CD8-positive, alpha-beta memory T cell (primary cell): ENCODE results near the gene TBC1D22A. TPM values are rescaled to one million over a fixed set of nuclear protein-coding genes. Genes with fewer than 3 reads are reported as not detected.

Experiments
- CTCF ChIA-PET: fragments of 350-600 bp; sonication (Branson Sonifier 250); formaldehyde crosslinking; loops from one replicate; lab custom pipeline; 2021; ENCODE audit warnings: antibody characterized with exemption; lab: Charles Lee
- POLR2A ChIA-PET: fragments of 350-600 bp; sonication (Branson Sonifier 250); formaldehyde crosslinking; loops from one replicate; lab custom pipeline; 2021; ENCODE audit warnings: antibody characterized with exemption; lab: Charles Lee
- DNase-seq, 5 donors: peaks; one replicate each; pipeline versions ENCODE4 v3.0.0 to v3.0.0-alpha.2; 2020 to 2022; ENCODE audit warnings: mixed read lengths in 1 of 5
- H3K27ac ChIP-seq: one replicate; pipeline ENCODE4 v1.7.0; 2013; ENCODE audit warnings: low read depth, mild to moderate bottlenecking, low read length, moderate library complexity
- H3K27me3 ChIP-seq: 2 replicates; pipeline ENCODE4 v1.7.0; 2013; ENCODE audit warnings: low read length, mild to moderate bottlenecking; ENCODE audit not compliant: insufficient read depth, poor library complexity, severe bottlenecking
- H3K36me3 ChIP-seq: 2 replicates; pipeline ENCODE4 v1.7.0; 2013; ENCODE audit warnings: mild to moderate bottlenecking, low read length, moderate library complexity; ENCODE audit not compliant: insufficient read depth
- H3K4me1 ChIP-seq: 2 replicates; pipeline ENCODE4 v1.7.0; 2013; ENCODE audit warnings: mild to moderate bottlenecking, low read length, moderate library complexity; ENCODE audit not compliant: insufficient read depth
- H3K4me3 ChIP-seq: 2 replicates; pipeline ENCODE4 v1.7.0; 2013; ENCODE audit warnings: mild to moderate bottlenecking, low read length
- H3K9me3 ChIP-seq: 2 replicates; pipeline ENCODE4 v1.7.0; 2013; ENCODE audit warnings: mild to moderate bottlenecking, low read length
- H3K27ac Mint-ChIP-seq, 8 donors: one replicate each; pipeline ENCODE4 v1.8.0; 2020 to 2021; ENCODE audit warnings: mixed read lengths in 8 of 8, mild to moderate bottlenecking in 6 of 8, inconsistent platforms in 3 of 8, moderate library complexity in 3 of 8
- H3K27me3 Mint-ChIP-seq, 2 donors: one replicate each; pipeline ENCODE4 v1.8.0; 2020 to 2021; ENCODE audit warnings: mixed read lengths in 2 of 2, mild to moderate bottlenecking in 1 of 2, moderate library complexity in 1 of 2
- H3K36me3 Mint-ChIP-seq, 3 donors: one replicate each; pipeline ENCODE4 v1.8.0; 2020 to 2021; ENCODE audit warnings: mixed read lengths in 3 of 3, inconsistent platforms in 1 of 3, mild to moderate bottlenecking in 1 of 3
- H3K4me1 Mint-ChIP-seq, 3 donors: one replicate each; pipeline ENCODE4 v1.8.0; 2020 to 2021; ENCODE audit warnings: mixed read lengths in 3 of 3, inconsistent platforms in 1 of 3, mild to moderate bottlenecking in 1 of 3
- H3K4me3 Mint-ChIP-seq, 7 donors: one replicate each; pipeline ENCODE4 v1.8.0; 2020 to 2021; ENCODE audit warnings: mixed read lengths in 7 of 7, mild to moderate bottlenecking in 6 of 7, moderate library complexity in 4 of 7, inconsistent platforms in 2 of 7
- H3K9me3 Mint-ChIP-seq, 5 donors: one replicate each; pipeline ENCODE4 v1.8.0; 2020 to 2022; ENCODE audit warnings: mixed read lengths in 5 of 5, mild to moderate bottlenecking in 3 of 5, moderate library complexity in 2 of 5, inconsistent platforms in 1 of 5
- polyA plus RNA-seq: library from polyadenylated mRNA; unstranded; fragments of 300-500 nt; fragmentation: Illumina TruSeq; gene quantifications from one replicate; pipeline ENCODE4 v1.2.3, GENCODE V29; 2021
- total RNA-seq, 2 experiments: library from RNA; stranded (reverse); gene quantifications; one replicate each; pipeline ENCODE4 v1.2.3, GENCODE V29; 2021

TBC1D22A gene
- total and polyA plus RNA-seq, 3 experiments from 2014 or later = 26.6 to 34.8 (median 34.0) TPM

DNA sequence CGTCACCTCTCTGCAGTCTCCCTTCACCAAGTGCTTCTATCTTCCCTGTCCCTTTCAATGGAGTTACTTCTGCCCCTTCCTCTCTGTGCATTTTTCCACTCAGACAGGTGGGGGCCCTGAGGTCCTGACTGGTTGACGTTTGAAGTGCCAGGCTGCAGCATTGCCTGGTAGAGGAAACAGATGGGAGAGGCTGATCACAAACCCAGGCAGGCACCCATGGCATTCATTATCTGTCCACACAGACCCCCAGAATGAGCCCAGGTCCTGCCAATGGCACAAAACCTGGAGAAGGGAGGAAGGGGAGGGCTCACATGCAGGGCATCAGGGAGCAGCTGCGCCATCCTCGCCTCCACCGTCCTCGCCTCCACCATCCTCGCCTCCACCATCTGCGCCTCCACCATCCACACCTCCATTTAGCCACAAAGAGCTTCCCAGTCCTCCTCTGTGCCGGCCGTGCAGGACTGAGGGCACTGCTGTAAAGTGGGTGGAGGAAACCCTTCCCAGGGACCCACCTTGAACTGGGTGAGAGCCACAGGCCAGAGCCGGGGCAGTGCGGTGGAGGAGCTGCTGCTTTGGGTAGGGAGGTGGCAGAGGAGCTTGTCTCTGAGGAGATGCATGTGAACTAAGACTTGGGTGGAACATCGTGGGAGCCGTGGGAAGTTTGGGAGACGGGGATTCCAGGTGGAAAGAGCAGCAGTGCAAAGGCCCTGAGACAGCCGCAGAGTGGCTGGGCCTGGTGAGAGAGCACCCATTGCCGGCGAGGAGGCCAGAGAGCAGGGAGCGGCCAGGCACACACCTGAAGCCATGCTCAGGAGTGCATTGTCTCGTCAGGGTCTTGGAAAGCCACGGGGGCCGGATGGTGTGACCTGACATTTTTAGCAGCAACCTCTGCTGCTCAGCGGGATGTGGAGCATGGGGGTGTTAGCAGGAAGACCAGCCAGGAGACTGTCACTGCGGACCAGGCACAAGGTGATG, 145.1 kb downstream of the TBC1D22A start:
- H3K9me3 ChIP-seq = no peaks in the 10 kb centered on the region
- Mint-ChIP-seq H3K27ac (peak overlapping the region in 5 of 8 donors; percentile 23 to 91 (median 33)), H3K4me3 (peak overlapping the region in 1 of 7 donors; percentile 3), H3K4me1 (peaks cover 8 to 19% (median 12%) of the 10 kb centered on the region in 3 donors), H3K27me3 (no peaks in the 10 kb centered on the region), H3K9me3 (no peaks in the 10 kb centered on the region), H3K36me3 (peaks cover 0 to 58% (median 15%) of the 10 kb centered on the region in 3 donors)
- CTCF ChIA-PET = no interaction called here
- H3K27me3 ChIP-seq = no peaks in the 10 kb centered on the region
- H3K4me1 ChIP-seq = no peaks in the 10 kb centered on the region
- no peak overlapping the region for H3K4me3 ChIP-seq
- H3K36me3 ChIP-seq = no peaks in the 10 kb centered on the region
- H3K27ac ChIP-seq = no peak overlapping the region
- POLR2A ChIA-PET = no interaction called here
- no peak for DNase-seq

DNA sequence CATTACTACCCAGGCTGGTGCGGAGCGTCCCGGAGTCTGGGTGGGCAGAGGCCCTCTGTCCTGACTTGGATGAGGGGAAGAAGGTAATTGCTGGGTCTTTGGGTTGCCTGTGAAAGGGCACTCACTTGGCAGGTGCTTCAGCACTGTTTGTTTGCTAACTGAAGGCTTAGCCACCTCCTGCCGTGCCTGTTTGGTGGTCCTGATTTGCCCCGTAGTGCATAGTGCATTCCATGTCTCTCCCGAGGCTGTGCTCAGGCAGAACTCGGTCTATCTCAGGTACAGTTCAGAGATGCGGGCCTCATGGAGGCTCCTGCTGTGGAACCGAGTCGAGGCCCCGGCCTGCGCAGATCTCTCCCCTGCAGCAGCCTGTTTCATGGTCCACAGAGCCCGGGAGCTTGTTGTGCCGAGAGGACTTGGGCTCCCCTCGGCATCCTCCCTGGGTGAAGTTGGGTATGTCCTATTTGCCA, 146.2 kb downstream of the TBC1D22A start:
- Histone ChIP-seq H3K36me3 (peaks cover 6% of the 10 kb centered on the region), H3K4me3 (no peak overlapping the region), H3K9me3 (no peaks in the 10 kb centered on the region), H3K4me1 (no peaks in the 10 kb centered on the region), H3K27ac (no peak overlapping the region), H3K27me3 (no peaks in the 10 kb centered on the region)
- CTCF ChIA-PET = interaction anchor here (1.1 kb wide), 1 partner anchor 9 kb away, joined by 3 read pairs; no protein-coding TSS in a partner anchor
- DNase-seq = no peak
- POLR2A ChIA-PET = no interaction called here
- Mint-ChIP-seq H3K4me3 (no peak overlapping the region), H3K27me3 (no peaks in the 10 kb centered on the region), H3K27ac (peak overlapping the region in 1 of 8 donors; percentile 11), H3K36me3 (peaks cover 0 to 59% (median 21%) of the 10 kb centered on the region in 3 donors), H3K9me3 (no peaks in the 10 kb centered on the region), H3K4me1 (peaks cover 8 to 17% (median 10%) of the 10 kb centered on the region in 3 donors)

DNA sequence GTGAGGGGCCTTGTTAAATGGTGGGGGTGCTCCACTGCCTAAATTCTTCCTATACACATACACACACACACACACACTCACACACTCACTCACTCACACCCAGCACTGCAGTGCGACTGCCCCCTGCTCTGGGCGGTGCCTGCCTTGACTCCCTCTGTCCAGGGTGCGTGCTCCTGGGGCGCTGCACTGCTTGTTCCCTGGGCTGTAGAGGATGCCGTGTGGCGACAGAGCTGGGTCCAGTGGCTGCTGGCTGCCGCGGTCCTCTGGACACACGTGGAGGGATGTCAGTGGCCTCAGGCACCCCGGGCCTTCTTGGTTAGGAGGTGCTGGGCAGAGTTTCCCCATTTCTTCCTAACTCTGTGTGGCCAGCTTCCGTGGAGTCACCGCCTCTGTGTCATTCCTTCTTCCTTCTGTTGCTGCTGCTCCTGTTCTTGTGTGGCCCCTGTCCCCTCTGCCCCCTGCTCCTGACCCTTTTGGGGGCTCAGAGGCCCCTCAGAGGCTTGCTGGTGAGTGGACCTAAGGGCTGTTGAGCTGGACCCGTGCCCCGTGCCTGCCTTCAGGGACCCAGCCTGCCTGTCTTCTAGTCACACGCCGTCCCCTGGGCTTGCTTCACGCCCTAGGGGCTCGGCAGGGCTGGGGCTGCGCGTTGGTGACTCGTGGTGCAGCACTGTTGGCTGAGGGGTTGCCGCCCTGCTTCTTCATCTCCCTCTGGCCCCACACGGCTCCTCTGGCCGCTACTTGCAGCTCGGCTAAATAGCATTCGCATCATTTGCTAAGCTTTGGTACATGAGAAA, 147.0 kb downstream of the TBC1D22A start:
- ChIA-PET CTCF (interaction anchor here (1.1 kb wide), 1 partner anchor 9 kb away, joined by 3 read pairs; no protein-coding TSS in a partner anchor), POLR2A (no interaction called here)
- Mint-ChIP-seq H3K36me3 (peaks cover 0 to 62% (median 25%) of the 10 kb centered on the region in 3 donors), H3K9me3 (no peaks in the 10 kb centered on the region), H3K4me1 (peaks cover 8 to 18% (median 10%) of the 10 kb centered on the region in 3 donors), H3K4me3 (no peak overlapping the region), H3K27ac (peak overlapping the region in 3 of 8 donors; percentile 45 to 73 (median 52)), H3K27me3 (no peaks in the 10 kb centered on the region)
- no peak for DNase-seq
- Histone ChIP-seq H3K36me3 (peaks cover 9% of the 10 kb centered on the region), H3K4me1 (no peaks in the 10 kb centered on the region), H3K27ac (no peak overlapping the region), H3K4me3 (no peak overlapping the region), H3K27me3 (no peaks in the 10 kb centered on the region), H3K9me3 (no peaks in the 10 kb centered on the region)

DNA sequence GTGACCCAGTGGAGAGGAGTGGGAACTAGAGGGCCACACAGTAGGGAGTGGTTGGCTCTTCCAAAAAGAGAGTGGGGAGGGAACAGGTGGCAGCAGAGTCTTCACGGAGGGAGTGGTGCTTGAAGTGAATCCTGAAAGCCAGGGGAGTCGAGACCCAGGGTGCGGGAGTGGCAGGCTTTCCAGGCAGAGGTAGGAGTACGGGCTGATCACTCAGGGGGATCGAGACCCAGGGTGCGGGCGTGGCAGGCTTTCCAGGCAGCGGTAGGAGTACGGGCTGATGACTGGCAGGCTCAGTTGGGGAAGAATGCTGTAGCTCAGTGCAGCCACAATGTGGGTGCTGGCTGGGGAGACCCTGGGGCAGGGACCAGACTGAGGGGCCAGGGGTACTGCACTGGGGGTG, 148.2 kb downstream of the TBC1D22A start:
- no peaks in the 10 kb centered on the region for H3K9me3 ChIP-seq
- Mint-ChIP-seq H3K36me3 (peaks cover 0 to 68% (median 29%) of the 10 kb centered on the region in 3 donors), H3K27ac (peak overlapping the region in 4 of 8 donors; percentile 13 to 66 (median 40)), H3K9me3 (no peaks in the 10 kb centered on the region), H3K4me1 (peaks cover 8 to 20% (median 10%) of the 10 kb centered on the region in 3 donors), H3K27me3 (no peaks in the 10 kb centered on the region), H3K4me3 (no peak overlapping the region)
- H3K27ac ChIP-seq = no peak overlapping the region
- H3K4me1 ChIP-seq = no peaks in the 10 kb centered on the region
- ChIA-PET CTCF (no interaction called here), POLR2A (no interaction called here)
- DNase-seq = no peak
- no peak overlapping the region for H3K4me3 ChIP-seq
- peaks cover 9% of the 10 kb centered on the region for H3K36me3 ChIP-seq
- H3K27me3 ChIP-seq = no peaks in the 10 kb centered on the region

DNA sequence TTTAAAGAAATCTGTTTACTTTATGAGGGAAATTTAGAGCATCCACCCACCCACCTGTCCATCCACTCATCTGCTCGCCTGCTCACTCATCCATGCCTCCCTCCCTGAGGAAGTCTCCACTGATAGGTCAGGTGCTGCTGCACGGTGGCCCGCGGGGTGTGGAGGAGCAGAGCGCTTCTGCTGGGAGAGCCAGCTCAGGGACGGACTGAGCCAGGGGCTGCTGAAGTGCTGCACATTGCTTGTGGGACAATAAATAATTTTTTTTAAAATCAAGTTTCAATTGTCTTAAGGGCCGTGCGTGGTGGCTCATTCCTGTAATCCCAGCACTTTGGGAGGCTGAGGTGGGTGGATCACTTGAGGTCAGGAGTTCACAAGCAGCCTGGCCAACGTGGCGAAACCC, 148.9 kb downstream of the TBC1D22A start:
- no peaks in the 10 kb centered on the region for H3K27me3 ChIP-seq
- no peaks in the 10 kb centered on the region for H3K4me1 ChIP-seq
- H3K27ac Mint-ChIP-seq = no peak overlapping the region
- H3K27me3 Mint-ChIP-seq = no peaks in the 10 kb centered on the region
- peaks cover 8 to 22% (median 10%) of the 10 kb centered on the region in 3 donors for H3K4me1 Mint-ChIP-seq
- CTCF ChIA-PET = no interaction called here
- H3K9me3 Mint-ChIP-seq = no peaks in the 10 kb centered on the region
- H3K27ac ChIP-seq = no peak overlapping the region
- DNase-seq = no peak
- peaks cover 0 to 74% (median 29%) of the 10 kb centered on the region in 3 donors for H3K36me3 Mint-ChIP-seq
- H3K4me3 Mint-ChIP-seq = no peak overlapping the region
- POLR2A ChIA-PET = no interaction called here
- H3K36me3 ChIP-seq = peaks cover 14% of the 10 kb centered on the region
- no peaks in the 10 kb centered on the region for H3K9me3 ChIP-seq
- H3K4me3 ChIP-seq = no peak overlapping the region

DNA sequence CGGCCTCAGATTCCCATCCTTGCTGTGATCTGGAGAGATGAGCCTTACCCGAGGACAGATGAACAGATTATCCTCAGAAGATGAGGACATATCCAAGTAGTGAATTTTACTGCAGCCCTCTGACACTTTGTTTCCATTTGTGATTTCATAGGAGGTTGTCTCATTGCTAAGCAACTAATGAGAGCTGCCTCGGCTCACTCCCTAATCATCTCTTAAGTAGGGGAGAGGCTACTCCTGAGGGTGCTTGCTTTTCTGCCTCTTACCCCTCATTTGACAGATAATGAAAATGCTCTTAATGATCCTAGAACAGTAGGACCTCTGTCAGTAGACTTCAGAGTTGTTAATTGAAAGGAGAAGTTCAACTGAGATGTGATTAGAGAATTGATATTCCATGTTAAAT, 150.9 kb downstream of the TBC1D22A start:
- H3K9me3 ChIP-seq = no peaks in the 10 kb centered on the region
- Mint-ChIP-seq H3K27me3 (no peaks in the 10 kb centered on the region), H3K4me3 (no peak overlapping the region), H3K9me3 (no peaks in the 10 kb centered on the region), H3K36me3 (peaks cover 0 to 78% (median 34%) of the 10 kb centered on the region in 3 donors), H3K4me1 (peaks cover 4 to 18% (median 11%) of the 10 kb centered on the region in 3 donors), H3K27ac (no peak overlapping the region)
- H3K36me3 ChIP-seq = peaks cover 28% of the 10 kb centered on the region
- ChIA-PET CTCF (no interaction called here), POLR2A (no interaction called here)
- no peak overlapping the region for H3K4me3 ChIP-seq
- H3K27ac ChIP-seq = no peak overlapping the region
- H3K4me1 ChIP-seq = no peaks in the 10 kb centered on the region
- DNase-seq = no peak
- H3K27me3 ChIP-seq = no peaks in the 10 kb centered on the region

DNA sequence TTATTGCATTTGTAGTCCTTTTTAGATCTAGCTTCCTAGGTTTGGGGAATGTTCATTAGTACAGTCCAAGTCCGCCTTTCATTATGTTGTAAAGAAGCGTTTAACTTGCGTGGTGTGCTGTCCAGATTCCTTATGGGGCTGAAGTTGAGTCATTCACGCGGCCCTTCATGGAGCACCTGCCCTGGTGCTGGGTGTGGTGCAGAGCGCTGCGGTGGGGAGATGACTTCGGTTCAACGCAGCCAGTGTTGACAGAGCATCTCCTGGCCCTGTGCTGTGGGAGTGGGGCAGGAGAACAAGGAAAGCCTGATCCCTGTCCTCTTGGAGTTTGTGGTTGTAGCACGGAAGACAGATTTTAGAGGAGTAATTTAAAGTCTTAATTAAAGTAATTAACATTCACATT, 152.0 kb downstream of the TBC1D22A start:
- H3K4me1 Mint-ChIP-seq = peaks cover 8 to 25% (median 19%) of the 10 kb centered on the region in 3 donors
- ChIA-PET POLR2A (interaction anchor here (0.7 kb wide), 1 partner anchor 52 kb away, joined by 3 read pairs; no protein-coding TSS in a partner anchor), CTCF (no interaction called here)
- no peaks in the 10 kb centered on the region for H3K27me3 ChIP-seq
- no peak overlapping the region for H3K4me3 ChIP-seq
- H3K27ac Mint-ChIP-seq = peak overlapping the region in 1 of 8 donors; percentile 46
- peaks cover 0 to 83% (median 38%) of the 10 kb centered on the region in 3 donors for H3K36me3 Mint-ChIP-seq
- no peak for DNase-seq
- H3K36me3 ChIP-seq = peaks cover 29% of the 10 kb centered on the region
- no peaks in the 10 kb centered on the region for H3K9me3 ChIP-seq
- H3K4me1 ChIP-seq = no peaks in the 10 kb centered on the region
- no peaks in the 10 kb centered on the region for H3K27me3 Mint-ChIP-seq
- no peaks in the 10 kb centered on the region for H3K9me3 Mint-ChIP-seq
- H3K4me3 Mint-ChIP-seq = peak overlapping the region in 1 of 7 donors; percentile 23
- H3K27ac ChIP-seq = no peak overlapping the region
